ENCODE results near the gene TSC22D4. TPM values are rescaled to one million over a fixed set of nuclear protein-coding genes. Genes with fewer than 3 reads are reported as not detected.

The TSC22D4 gene
- total RNA-seq, 2 donors from 2014 or later = 25.7 to 45.5 TPM

GRCh38 chr7:100437150-100438100, 41.6 kb downstream of the TSC22D4 start:
- H3K4me3 ChIP-seq = peak overlapping the region; percentile 97
- ATAC-seq (ENCODE audit: insufficient number of reproducible peaks, low FRiP score, low read depth) = no peak
- H3K27ac ChIP-seq = peak overlapping the region; percentile 97
- H3K9me3 ChIP-seq = no peaks in the 10 kb centered on the region
- DNase-seq (ENCODE audit: low spot score) = no peak
- H3K4me1 ChIP-seq (ENCODE audit: control insufficient read depth in 1 of 2, low read depth in 2 of 2) = peaks cover 5 to 22% of the 10 kb centered on the region in 2 donors
- TF ChIP-seq CTCF (IDR thresholded peaks at IDR 0.05) = no peak
- no peaks in the 10 kb centered on the region for H3K27me3 ChIP-seq (replicated peaks; ENCODE audit: insufficient read depth)
- peaks cover 16% of the 10 kb centered on the region for H3K36me3 ChIP-seq

- H3K36me3 ChIP-seq = peaks cover 20% of the 10 kb centered on the region
- peak; percentile 5 for ATAC-seq (ENCODE audit: insufficient number of reproducible peaks, low FRiP score, low read depth)
- no peaks in the 10 kb centered on the region for H3K9me3 ChIP-seq
- DNase-seq (ENCODE audit: low spot score) = no peak
- no peaks in the 10 kb centered on the region for H3K27me3 ChIP-seq (replicated peaks; ENCODE audit: insufficient read depth)
- H3K4me3 ChIP-seq = peak overlapping the region; percentile 97
- TF ChIP-seq CTCF (IDR thresholded peaks at IDR 0.05) = no peak
- H3K4me1 ChIP-seq (ENCODE audit: control insufficient read depth in 1 of 2, low read depth in 2 of 2) = peaks cover 17 to 40% of the 10 kb centered on the region in 2 donors
- H3K27ac ChIP-seq = peak overlapping the region; percentile 97
Observed at GRCh38 chr7:100435401-100436304, 43.4 kb downstream of the TSC22D4 start.

GRCh38 chr7:100434297-100435144, 44.5 kb downstream of the TSC22D4 start:
- Histone ChIP-seq H3K36me3 (peaks cover 20% of the 10 kb centered on the region), H3K4me1 (ENCODE audit: control insufficient read depth in 1 of 2, low read depth in 2 of 2) (peaks cover 19 to 44% of the 10 kb centered on the region in 2 donors), H3K27ac (no peak overlapping the region), H3K27me3 (replicated peaks; ENCODE audit: insufficient read depth) (no peaks in the 10 kb centered on the region), H3K4me3 (no peak overlapping the region), H3K9me3 (no peaks in the 10 kb centered on the region)
- TF ChIP-seq CTCF (IDR thresholded peaks at IDR 0.05) = no peak
- ATAC-seq (ENCODE audit: insufficient number of reproducible peaks, low FRiP score, low read depth) (no peak), DNase-seq (ENCODE audit: low spot score) (no peak)

GRCh38 chr7:100433592-100434296, 45.3 kb downstream of the TSC22D4 start:
- peaks cover 20% of the 10 kb centered on the region for H3K36me3 ChIP-seq
- H3K27ac ChIP-seq = no peak overlapping the region
- no peaks in the 10 kb centered on the region for H3K9me3 ChIP-seq
- no peak for DNase-seq (ENCODE audit: low spot score)
- no peak overlapping the region for H3K4me3 ChIP-seq
- H3K4me1 ChIP-seq (ENCODE audit: control insufficient read depth in 1 of 2, low read depth in 2 of 2) = peaks cover 19 to 44% of the 10 kb centered on the region in 2 donors
- TF ChIP-seq CTCF (IDR thresholded peaks at IDR 0.05) = no peak
- no peaks in the 10 kb centered on the region for H3K27me3 ChIP-seq (replicated peaks; ENCODE audit: insufficient read depth)
- ATAC-seq (ENCODE audit: insufficient number of reproducible peaks, low FRiP score, low read depth) = no peak
